ENCODE measurements around the gene RPP14.

RPP14 gene

DNA sequence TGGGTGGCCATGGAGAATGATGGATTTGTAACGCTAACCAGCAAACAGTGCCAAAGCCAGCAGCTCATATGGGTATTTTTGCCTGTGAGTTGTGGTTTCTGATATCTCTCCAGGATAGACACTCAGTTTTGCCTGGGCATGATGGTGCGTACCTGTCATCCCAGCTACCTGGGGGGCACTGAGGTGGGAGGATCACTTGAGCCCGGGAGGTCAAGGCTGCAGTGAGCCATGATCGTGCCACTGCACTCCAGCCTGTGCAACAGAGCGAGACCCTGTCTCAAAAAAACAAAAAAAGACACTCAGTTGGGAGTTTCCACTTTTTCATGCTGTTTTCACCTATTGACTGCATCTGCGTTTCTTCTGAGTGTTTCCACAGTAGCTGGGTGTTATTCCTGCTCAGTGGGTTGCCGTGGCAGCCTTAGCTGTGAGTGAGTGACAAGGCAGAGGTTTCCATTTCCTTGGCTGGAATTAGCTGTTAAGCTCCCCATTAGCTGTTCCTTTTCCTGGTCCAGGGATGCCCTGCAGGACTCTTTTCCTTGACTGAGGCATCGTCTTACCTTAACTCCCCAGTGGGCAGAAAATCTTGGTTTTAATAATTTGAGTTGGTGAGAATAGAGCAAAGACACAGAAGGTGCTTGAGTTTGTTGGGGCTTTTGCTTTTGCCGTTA lies 14.2 kb upstream of the RPP14 start:
- Histone ChIP-seq H3K27me3 (ENCODE audit: insufficient read depth, poor library complexity, severe bottlenecking) (no peaks in the 10 kb centered on the region), H3K27ac (replicated peaks) (no peak overlapping the region), H3K4me3 (replicated peaks; ENCODE audit: insufficient read depth, low read length) (no peak overlapping the region)
- TF ChIP-seq SPI1 (IDR thresholded peaks at IDR 0.05; ENCODE audit: borderline replicate concordance, low read depth), result no peak
- no peak for TF ChIP-seq GABPA (IDR thresholded peaks at IDR 0.05; ENCODE audit: low read depth)
- TF ChIP-seq, protein P1, sequence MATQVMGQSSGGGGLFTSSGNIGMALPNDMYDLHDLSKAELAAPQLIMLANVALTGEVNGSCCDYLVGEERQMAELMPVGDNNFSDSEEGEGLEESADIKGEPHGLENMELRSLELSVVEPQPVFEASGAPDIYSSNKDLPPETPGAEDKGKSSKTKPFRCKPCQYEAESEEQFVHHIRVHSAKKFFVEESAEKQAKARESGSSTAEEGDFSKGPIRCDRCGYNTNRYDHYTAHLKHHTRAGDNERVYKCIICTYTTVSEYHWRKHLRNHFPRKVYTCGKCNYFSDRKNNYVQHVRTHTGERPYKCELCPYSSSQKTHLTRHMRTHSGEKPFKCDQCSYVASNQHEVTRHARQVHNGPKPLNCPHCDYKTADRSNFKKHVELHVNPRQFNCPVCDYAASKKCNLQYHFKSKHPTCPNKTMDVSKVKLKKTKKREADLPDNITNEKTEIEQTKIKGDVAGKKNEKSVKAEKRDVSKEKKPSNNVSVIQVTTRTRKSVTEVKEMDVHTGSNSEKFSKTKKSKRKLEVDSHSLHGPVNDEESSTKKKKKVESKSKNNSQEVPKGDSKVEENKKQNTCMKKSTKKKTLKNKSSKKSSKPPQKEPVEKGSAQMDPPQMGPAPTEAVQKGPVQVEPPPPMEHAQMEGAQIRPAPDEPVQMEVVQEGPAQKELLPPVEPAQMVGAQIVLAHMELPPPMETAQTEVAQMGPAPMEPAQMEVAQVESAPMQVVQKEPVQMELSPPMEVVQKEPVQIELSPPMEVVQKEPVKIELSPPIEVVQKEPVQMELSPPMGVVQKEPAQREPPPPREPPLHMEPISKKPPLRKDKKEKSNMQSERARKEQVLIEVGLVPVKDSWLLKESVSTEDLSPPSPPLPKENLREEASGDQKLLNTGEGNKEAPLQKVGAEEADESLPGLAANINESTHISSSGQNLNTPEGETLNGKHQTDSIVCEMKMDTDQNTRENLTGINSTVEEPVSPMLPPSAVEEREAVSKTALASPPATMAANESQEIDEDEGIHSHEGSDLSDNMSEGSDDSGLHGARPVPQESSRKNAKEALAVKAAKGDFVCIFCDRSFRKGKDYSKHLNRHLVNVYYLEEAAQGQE (IDR thresholded peaks at IDR 0.05; ENCODE audit: insufficient replicate concordance, low read depth), result no peak
- TF ChIP-seq, protein P2, sequence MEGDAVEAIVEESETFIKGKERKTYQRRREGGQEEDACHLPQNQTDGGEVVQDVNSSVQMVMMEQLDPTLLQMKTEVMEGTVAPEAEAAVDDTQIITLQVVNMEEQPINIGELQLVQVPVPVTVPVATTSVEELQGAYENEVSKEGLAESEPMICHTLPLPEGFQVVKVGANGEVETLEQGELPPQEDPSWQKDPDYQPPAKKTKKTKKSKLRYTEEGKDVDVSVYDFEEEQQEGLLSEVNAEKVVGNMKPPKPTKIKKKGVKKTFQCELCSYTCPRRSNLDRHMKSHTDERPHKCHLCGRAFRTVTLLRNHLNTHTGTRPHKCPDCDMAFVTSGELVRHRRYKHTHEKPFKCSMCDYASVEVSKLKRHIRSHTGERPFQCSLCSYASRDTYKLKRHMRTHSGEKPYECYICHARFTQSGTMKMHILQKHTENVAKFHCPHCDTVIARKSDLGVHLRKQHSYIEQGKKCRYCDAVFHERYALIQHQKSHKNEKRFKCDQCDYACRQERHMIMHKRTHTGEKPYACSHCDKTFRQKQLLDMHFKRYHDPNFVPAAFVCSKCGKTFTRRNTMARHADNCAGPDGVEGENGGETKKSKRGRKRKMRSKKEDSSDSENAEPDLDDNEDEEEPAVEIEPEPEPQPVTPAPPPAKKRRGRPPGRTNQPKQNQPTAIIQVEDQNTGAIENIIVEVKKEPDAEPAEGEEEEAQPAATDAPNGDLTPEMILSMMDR (IDR thresholded peaks at IDR 0.05; ENCODE audit: insufficient read depth, low read length), result no peak
- TF ChIP-seq POLR2AphosphoS5 (IDR thresholded peaks at IDR 0.05; ENCODE audit: low read depth), result no peak
- no peak for DNase-seq (ENCODE audit: low read depth in 1 of 2, low spot score in 1 of 2)

DNA sequence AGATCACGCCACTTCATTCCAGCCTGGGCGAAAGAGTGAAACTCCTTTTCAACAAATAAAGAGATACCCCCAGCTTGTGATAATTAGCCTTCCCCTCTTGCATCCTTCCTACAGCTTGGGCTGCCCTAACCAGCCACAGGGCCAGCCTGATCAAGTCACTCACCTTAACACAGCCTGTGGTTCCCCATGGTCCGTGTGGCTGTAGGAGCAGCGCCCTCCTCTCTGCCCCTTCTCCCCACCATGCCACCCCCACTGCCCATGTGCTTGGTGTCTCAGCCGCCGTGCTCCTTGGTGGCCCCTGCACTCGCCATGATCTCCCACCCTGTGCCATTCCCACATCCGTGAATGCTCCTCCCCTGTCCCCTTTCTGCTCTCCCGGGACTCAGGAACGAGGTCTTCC lies 13.2 kb upstream of the RPP14 start:
- TF ChIP-seq, protein P1 (IDR thresholded peaks at IDR 0.05; ENCODE audit: insufficient replicate concordance, low read depth), result no peak
- TF ChIP-seq GABPA (IDR thresholded peaks at IDR 0.05; ENCODE audit: low read depth) (no peak), POLR2AphosphoS5 (IDR thresholded peaks at IDR 0.05; ENCODE audit: low read depth) (no peak), SPI1 (IDR thresholded peaks at IDR 0.05; ENCODE audit: borderline replicate concordance, low read depth) (no peak)
- TF ChIP-seq, protein P2 (IDR thresholded peaks at IDR 0.05; ENCODE audit: insufficient read depth, low read length), result no peak
- H3K27me3 ChIP-seq (ENCODE audit: insufficient read depth, poor library complexity, severe bottlenecking), result no peaks in the 10 kb centered on the region
- H3K4me3 ChIP-seq (replicated peaks; ENCODE audit: insufficient read depth, low read length), result no peak overlapping the region
- DNase-seq (ENCODE audit: low read depth in 1 of 2, low spot score in 1 of 2), result no peak
- H3K27ac ChIP-seq (replicated peaks), result no peak overlapping the region

DNA sequence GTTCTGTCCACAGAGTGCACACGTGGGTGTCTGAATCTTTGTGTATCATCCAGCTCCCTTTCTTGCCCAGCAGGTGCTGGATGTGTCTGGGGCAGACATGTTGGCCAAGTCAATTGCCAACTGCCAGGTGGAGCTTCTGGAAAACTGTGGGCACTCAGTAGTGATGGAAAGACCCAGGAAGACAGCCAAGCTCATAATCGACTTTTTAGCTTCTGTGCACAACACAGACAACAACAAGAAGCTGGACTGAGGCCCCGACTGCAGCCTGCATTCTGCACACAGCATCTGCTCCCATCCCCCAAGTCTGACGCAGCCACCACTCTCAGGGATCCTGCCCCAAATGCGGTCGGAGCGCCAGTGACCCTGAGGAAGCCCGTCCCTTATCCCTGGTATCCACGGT lies 12.5 kb upstream of the RPP14 start:
- no peak for DNase-seq (ENCODE audit: low read depth in 1 of 2, low spot score in 1 of 2)
- TF ChIP-seq SPI1 (IDR thresholded peaks at IDR 0.05; ENCODE audit: borderline replicate concordance, low read depth) (no peak), POLR2AphosphoS5 (IDR thresholded peaks at IDR 0.05; ENCODE audit: low read depth) (no peak), GABPA (IDR thresholded peaks at IDR 0.05; ENCODE audit: low read depth) (no peak)
- TF ChIP-seq, protein P1 (IDR thresholded peaks at IDR 0.05; ENCODE audit: insufficient replicate concordance, low read depth), result no peak
- TF ChIP-seq, protein P2 (IDR thresholded peaks at IDR 0.05; ENCODE audit: insufficient read depth, low read length), result no peak
- H3K27me3 ChIP-seq (ENCODE audit: insufficient read depth, poor library complexity, severe bottlenecking), result peaks cover 2% of the 10 kb centered on the region
- no peak overlapping the region for H3K4me3 ChIP-seq (replicated peaks; ENCODE audit: insufficient read depth, low read length)
- no peak overlapping the region for H3K27ac ChIP-seq (replicated peaks)

Data from HL-60 (cell line).